Measurements from ENCODE around the gene NPEPL1.
"Not testable (repeated sequence)": the region's sequence is repeated elsewhere in the genome, so short reads cannot be mapped to it uniquely, and the experiment has no call there.

The NPEPL1 gene

DNA sequence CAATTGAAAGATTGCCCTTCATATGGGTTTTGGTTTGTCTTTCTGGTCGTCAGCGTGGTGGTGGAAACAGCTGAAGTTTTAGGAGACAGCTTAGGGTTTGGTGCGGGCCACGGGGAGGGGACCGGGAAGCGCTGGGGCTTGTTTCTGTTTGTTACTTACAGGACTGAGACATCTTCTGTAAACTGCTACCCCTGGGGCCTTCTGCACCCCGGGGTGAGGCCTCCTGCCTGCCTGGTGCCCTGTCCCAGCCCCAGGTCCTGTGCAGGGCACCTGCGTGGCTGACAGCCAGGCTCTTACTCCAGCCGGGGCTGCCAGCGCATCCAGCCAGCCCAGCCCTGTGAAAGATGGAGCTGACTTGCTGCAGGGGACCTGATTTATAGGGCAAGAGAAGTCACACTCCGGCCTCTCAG, 22.8 kb downstream of the NPEPL1 start:
- DNase-seq = no peak

DNA sequence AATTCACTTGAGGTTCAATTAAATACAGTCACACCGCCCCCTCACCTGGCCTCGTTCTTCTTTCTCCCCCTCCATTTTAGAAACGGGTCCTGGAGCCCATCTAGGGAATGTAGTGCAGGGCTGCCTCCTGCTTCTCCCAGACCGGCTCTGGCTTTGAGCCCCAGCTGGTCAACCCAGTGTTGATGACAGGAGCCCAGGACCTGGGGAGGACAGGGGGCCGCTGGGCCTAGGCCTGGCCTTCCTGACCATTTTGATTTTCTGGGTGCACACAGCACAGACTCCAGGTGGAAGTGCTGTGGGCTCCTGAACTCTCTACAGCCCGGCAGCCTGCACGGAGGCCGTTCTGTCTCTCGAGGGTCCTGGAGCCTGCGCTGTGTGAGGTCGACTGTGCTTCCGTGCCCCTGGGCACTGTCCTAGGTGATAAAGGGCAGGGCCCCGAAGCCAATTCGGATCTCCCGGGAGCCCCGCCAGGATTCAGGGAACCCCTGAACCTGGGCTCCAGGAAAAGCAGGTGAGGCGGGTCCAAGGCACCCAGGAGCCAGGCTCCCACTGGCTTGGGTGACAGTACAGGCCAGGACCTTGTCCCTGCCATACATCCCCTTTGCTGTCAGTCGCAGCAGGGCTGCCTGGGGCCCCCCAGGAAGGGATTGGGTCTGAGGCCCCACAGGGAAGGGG, 23.3 kb downstream of the NPEPL1 start:
- DNase-seq = no peak

- peak in 2 of 14 donors; percentile 16 to 22 for DNase-seq
Observed at GRCh38 chr20:58716476-58717277, 24.1 kb downstream of the NPEPL1 start.

DNA sequence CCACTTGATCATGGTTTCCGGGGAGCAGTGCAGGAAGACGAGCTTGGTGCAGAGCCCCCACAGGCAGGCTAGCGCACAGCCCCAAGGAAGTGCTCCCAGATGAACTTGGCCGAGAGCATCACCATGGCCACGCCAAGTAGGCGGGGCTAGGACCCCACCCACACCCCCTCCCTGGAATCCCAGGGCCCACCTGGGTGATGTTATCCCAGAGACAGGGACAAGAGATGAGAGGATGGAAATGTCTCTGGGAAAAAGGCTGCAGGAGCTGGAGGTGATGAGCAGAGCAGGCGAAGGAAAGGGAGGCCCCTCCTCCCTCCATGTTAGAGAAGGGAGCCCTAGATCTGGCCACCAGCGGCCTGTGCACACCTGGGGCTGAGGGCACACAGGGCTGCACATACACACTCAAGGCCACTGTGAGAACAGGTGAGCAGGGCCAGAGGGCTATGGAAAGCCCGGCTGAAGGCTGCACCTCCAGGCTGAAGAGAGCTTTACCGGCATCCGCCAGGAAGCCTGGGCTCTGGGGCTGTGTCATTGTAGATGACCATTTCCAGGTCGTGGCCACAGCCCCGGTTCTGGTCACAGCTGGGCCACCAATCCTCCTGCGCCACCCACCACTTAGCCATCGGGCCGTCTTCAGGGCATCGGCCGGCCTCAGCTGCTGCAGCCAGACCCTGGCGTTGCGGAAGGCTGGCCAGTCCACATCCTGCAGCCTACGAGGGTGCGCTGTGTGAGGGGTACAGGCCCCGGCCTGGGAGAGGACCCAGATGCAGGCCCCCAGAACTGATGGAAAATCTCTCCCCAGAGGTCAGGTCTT, 24.9 kb downstream of the NPEPL1 start:
- DNase-seq = no peak

DNA sequence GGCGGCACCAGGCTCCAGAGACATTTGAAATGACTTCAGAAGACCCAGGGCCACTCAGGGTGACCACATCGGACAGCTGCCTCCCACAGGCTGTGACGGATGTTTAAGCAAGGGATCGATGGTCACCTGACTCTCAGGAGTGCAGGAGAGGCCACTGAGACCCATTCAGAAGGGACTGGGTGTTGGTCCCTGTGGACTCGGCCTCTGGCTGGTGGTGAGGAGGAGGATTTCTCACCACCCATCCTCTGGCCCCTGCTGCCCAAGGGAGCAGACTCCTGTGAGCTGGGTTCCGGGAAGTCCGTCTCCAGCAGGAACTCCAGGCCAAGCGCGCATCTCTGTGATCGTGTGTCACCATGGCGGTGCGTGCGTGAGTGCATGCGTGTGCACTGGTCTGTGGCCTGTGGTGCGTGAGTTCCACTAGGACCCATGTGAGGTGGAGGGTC, 25.5 kb downstream of the NPEPL1 start:
- no peak for DNase-seq

GRCh38 chr20:58718729-58719128, 26.1 kb downstream of the NPEPL1 start:
- no peak for DNase-seq

GRCh38 chr20:58719258-58719657, 26.7 kb downstream of the NPEPL1 start:
- DNase-seq = no peak

- no peak for DNase-seq
Observed at GRCh38 chr20:58719971-58720371, 27.4 kb downstream of the NPEPL1 start.

- DNase-seq = no peak
Observed at GRCh38 chr20:58720890-58721289, 28.3 kb downstream of the NPEPL1 start.

GRCh38 chr20:58721951-58722778, 29.6 kb downstream of the NPEPL1 start:
- no peak for DNase-seq

- DNase-seq = no peak
Observed at GRCh38 chr20:58722877-58723627, 30.5 kb downstream of the NPEPL1 start.

DNA sequence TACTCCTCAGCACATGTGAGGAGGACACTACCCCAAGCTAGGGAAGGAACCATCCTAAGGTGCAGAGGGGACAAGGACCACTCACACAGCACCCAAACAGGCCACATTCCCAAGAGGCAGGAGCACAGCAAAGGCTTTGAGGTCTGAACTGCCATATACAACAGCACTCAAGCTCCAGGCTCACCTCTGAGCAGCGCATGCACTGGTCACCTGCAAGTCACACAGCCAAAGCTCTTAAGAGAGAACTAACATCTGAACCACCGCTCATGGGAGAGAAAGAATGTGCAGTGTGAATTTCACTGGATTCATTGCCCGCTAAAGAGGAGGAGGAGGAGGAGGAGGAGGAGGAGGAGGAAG, 31.0 kb downstream of the NPEPL1 start:
- DNase-seq = no peak

- DNase-seq = not testable (repeated sequence)
Observed at GRCh38 chr20:58726156-58726555, 33.6 kb downstream of the NPEPL1 start.

- DNase-seq = no peak
Observed at GRCh38 chr20:58731192-58731591, 38.6 kb downstream of the NPEPL1 start.

GRCh38 chr20:58737198-58737597, 44.6 kb downstream of the NPEPL1 start:
- no peak for DNase-seq

DNA sequence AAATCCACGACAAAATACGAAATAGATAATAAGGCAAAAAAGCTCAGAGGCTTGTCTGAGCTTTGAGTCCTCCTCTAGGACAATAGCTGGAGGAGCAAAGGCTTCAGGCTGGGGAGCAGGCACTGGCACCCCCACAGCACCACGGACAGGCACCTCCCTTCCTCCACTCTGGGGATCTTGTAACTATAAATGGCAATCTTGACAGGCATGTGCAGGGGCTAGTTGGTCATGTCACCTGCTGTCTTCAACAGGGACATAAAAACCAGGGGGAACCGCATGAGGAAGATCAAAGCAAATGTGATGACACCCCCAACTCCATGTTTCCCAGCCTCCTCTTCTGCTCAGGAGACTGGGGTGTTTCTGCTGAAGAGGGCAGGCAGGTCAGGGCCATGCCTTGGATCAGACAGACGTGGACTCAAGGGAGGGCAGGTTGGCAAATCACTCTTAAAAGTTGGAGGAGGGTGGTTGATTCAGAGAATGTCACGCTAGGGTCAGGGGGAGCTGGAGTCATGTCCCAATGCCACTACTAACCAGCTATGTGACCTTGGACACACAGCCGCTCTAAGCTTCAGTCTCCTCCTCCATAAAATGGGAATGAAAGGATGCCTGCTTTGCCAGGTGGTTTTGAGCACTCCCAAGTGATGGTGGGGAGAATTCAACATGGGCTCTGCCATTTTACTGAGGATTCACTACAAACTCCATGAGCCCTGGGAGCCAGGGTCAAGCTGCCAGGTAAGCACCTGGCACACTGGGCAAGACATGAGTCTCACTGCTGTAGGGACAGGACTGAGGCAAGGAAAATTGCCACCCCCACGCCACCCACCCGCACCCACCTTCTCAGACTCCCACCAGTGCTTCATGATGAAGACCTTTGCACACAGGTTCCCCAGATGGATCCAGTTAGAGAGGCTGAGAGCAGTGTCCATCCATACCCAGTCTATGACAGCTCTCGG, 48.0 kb downstream of the NPEPL1 start:
- DNase-seq = no peak

DNA sequence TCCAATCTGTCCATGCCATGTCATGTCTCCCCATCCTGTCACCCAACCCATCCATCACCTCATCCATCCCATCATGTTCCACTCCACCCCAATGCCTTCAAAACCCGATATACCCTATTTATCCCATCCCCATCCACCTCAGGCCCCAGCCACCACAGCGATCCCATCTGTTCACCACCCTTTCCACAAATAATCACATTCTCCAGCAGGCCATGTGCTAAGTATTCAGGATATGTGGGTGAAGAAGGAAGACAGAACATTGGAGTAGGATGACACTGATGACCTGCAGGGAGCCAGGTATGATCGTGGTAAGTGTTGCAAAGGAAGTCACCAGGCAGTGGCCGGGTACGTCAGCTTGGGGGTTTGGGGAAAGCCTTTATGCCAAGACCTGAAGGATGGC, 48.8 kb downstream of the NPEPL1 start:
- no peak for DNase-seq

DNA sequence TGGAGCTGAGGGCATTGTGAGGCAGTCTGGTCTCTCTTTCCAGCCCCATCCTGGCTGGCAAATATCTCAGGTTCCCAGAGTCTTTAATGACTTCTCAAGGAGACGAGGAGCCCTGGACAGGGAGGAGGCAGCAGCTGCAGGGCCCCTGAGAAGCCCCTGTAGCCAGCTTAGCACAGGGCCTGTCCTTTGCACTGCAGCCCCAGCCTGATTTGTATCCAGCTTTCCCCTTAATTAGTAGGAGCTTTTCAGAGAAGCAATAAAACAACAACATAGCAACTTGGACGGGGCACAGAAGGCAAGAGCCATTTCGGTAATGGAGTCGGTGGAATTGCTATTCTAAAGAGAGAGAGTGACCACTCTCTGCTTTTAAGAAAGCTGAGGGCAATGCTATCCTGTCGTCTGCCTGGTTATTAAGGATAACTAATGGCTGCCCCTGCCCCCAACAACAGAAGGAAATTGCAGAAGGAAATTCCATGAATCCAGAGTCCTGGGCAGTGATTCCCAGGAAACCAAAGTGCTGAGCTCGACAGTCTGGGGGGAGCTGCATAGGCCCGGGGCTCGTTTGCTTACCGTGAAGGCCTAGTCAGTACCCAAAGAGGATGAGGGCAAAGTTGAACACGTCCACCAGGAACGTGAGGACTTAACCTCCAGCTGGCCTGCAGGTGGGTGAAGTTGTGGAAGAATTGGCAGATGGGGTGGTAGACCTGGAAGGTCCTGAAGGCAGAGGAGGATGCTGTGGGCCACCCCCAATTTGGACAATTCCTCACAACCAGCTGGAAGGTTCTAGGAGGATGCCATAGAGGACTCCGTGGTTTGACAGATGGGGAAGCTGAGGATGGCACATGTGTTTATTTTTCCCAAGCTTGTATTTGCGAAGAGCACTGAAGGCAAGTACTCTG, 50.3 kb downstream of the NPEPL1 start:
- no peak for DNase-seq

DNA sequence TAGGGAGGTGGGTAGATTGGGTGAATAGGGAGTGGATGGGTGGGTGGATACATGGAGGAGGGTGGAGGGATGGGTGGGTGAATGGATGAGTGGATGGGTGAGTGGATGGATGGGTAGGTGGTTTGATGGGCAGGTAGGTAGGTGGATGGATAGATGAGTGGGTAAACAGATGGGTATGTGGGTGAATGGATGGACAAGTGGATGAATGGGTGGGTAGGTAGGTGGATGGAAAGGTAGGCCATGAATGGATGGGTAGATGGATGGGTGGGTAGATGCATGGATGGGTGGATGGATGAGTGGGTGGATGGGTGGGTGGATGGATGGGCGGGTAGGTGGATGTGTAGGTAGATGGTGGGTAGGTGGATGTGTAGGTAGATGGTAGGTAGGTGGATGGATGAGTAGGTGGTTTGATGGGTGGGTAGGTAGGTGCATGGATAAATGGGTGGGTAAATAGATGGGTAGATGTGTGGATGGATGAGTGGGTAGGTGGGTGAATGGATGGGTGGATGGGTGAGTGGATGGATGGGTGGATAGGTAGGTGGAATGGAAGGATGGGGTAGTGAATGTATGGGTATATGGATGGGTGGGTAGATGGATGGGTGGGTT, 51.4 kb downstream of the NPEPL1 start:
- no peak for DNase-seq

Measured in C1 segment of cervical spinal cord (tissue), 14 donors.